IPS-NIHi7 (cell line): ENCODE data around the gene GPR75.
"Not testable (repeated sequence)": the region's sequence is repeated elsewhere in the genome, so short reads cannot be mapped to it uniquely, and the experiment has no call there.

Experiments
- DNase-seq: peaks from one replicate; pipeline ENCODE4 v3.0.0; 2012; ENCODE audit warnings: mixed read lengths; ENCODE audit errors: extremely low spot score

GPR75 gene

GRCh38 chr2:53852532-53852931 lies 7.2 kb downstream of the GPR75 start:
- no peak for DNase-seq

- DNase-seq, result not testable (repeated sequence)
These were observed 8.6 kb downstream of the GPR75 start for GRCh38 chr2:53851052-53851757.

- DNase-seq, result no peak
These were observed 11.7 kb downstream of the GPR75 start for GRCh38 chr2:53848062-53848461.

GRCh38 chr2:53843595-53843994 lies 16.2 kb downstream of the GPR75 start:
- DNase-seq, result no peak

GRCh38 chr2:53842891-53843290 lies 16.9 kb downstream of the GPR75 start:
- no peak for DNase-seq

GRCh38 chr2:53841651-53842050 lies 18.1 kb downstream of the GPR75 start:
- DNase-seq, result not testable (repeated sequence)

GRCh38 chr2:53840580-53840979 lies 19.2 kb downstream of the GPR75 start:
- DNase-seq, result no peak

GRCh38 chr2:53829980-53830290 lies 29.8 kb downstream of the GPR75 start:
- DNase-seq, result not testable (repeated sequence)

GRCh38 chr2:53829273-53829979 lies 30.3 kb downstream of the GPR75 start:
- DNase-seq, result no peak

GRCh38 chr2:53828331-53828730 lies 31.4 kb downstream of the GPR75 start:
- no peak for DNase-seq

- DNase-seq, result peak; percentile 38
These were observed 32.2 kb downstream of the GPR75 start for GRCh38 chr2:53827398-53828175.

- no peak for DNase-seq
These were observed 33.0 kb downstream of the GPR75 start for GRCh38 chr2:53826587-53827397.

GRCh38 chr2:53826030-53826410 lies 33.7 kb downstream of the GPR75 start:
- DNase-seq, result no peak

- DNase-seq, result not testable (repeated sequence)
These were observed 36.1 kb downstream of the GPR75 start for GRCh38 chr2:53823639-53824038.

GRCh38 chr2:53821810-53822209 lies 38.0 kb downstream of the GPR75 start:
- DNase-seq, result no peak

GRCh38 chr2:53820711-53821110 lies 39.1 kb downstream of the GPR75 start:
- DNase-seq, result no peak

GRCh38 chr2:53820048-53820447 lies 39.7 kb downstream of the GPR75 start:
- no peak for DNase-seq

GRCh38 chr2:53819634-53820033 lies 40.1 kb downstream of the GPR75 start:
- DNase-seq, result no peak

- no peak for DNase-seq
These were observed 40.8 kb downstream of the GPR75 start for GRCh38 chr2:53818854-53819435.

GRCh38 chr2:53813151-53813550 lies 46.6 kb downstream of the GPR75 start:
- DNase-seq, result no peak

- no peak for DNase-seq
These were observed 48.2 kb downstream of the GPR75 start for GRCh38 chr2:53811601-53812000.
